CD14-positive monocyte (primary cell): ENCODE data around the gene GSKIP. TPM values are rescaled to one million over a fixed set of nuclear protein-coding genes. Genes with fewer than 3 reads are reported as not detected.

Experiments
- DNase-seq, 3 donors: peaks; one replicate each; pipeline ENCODE4 v3.0.0-alpha.2; 2011 to 2022
- H2AFZ ChIP-seq: 2 replicates; pipeline ENCODE4 v1.6.0; 2012; ENCODE audit warnings: mild to moderate bottlenecking, low read depth, low read length, inconsistent platforms; ENCODE audit not compliant: insufficient read depth, poor library complexity, severe bottlenecking
- H3K27ac ChIP-seq, 2 donors: 1 replicate in 1 of 2; 2 replicates in 1 of 2; pipeline ENCODE4 v1.5.1; 2012 to 2013; ENCODE audit warnings: low read length in 2 of 2, control low read depth in 1 of 2, inconsistent platforms in 1 of 2, low read depth in 1 of 2, mild to moderate bottlenecking in 1 of 2
- H3K27me3 ChIP-seq, 2 donors: one replicate each; pipeline versions ENCODE4 v1.6.0 to v1.6.1; 2011 to 2013; ENCODE audit warnings: low read length in 2 of 2; ENCODE audit not compliant: control insufficient read depth in 2 of 2, insufficient read depth in 2 of 2
- H3K36me3 ChIP-seq, 2 donors: replicated peaks in 1 of 2; 1 replicate in 1 of 2; 2 replicates in 1 of 2; pipeline versions ENCODE4 v1.5.1 to v1.6.1; 2012 to 2013; ENCODE audit warnings: low read length in 2 of 2, control low read depth in 1 of 2, inconsistent platforms in 1 of 2, mild to moderate bottlenecking in 1 of 2; ENCODE audit not compliant: insufficient read depth in 2 of 2, control insufficient read depth in 1 of 2
- H3K4me1 ChIP-seq, 2 donors: 1 replicate in 1 of 2; 2 replicates in 1 of 2; pipeline versions ENCODE4 v1.5.1 to v1.6.1; 2012 to 2013; ENCODE audit warnings: low read length in 2 of 2, control low read depth in 1 of 2, inconsistent platforms in 1 of 2, mild to moderate bottlenecking in 1 of 2, moderate library complexity in 1 of 2; ENCODE audit not compliant: insufficient read depth in 2 of 2, control insufficient read depth in 1 of 2
- H3K4me2 ChIP-seq: replicated peaks from 2 replicates; pipeline ENCODE3; 2012; ENCODE audit warnings: low read length, moderate library complexity, mild to moderate bottlenecking; ENCODE audit not compliant: poor library complexity, severe bottlenecking; ENCODE audit errors: extremely low read depth
- H3K4me3 ChIP-seq, 3 experiments: fragments of 200-600 bp in 1 of 3; sonication (generic) in 1 of 3; replicated peaks in 1 of 3; 1 replicate in 2 of 3; 2 replicates in 1 of 3; pipeline ENCODE4 v1.5.1; 2011 to 2013; ENCODE audit warnings: low read length in 3 of 3, mild to moderate bottlenecking in 3 of 3, control low read depth in 2 of 3, low read depth in 2 of 3, inconsistent platforms in 1 of 3, moderate library complexity in 1 of 3
- H3K79me2 ChIP-seq: 2 replicates; pipeline ENCODE4 v1.6.0; 2012; ENCODE audit warnings: mild to moderate bottlenecking, control low read depth, inconsistent platforms, low read length, moderate library complexity; ENCODE audit not compliant: insufficient read depth
- H3K9ac ChIP-seq: 2 replicates; pipeline ENCODE4 v1.6.0; 2017; ENCODE audit warnings: low read length, mild to moderate bottlenecking; ENCODE audit not compliant: insufficient read depth, poor library complexity, severe bottlenecking
- H3K9me3 ChIP-seq, 2 donors: replicated peaks in 1 of 2; 1 replicate in 1 of 2; 2 replicates in 1 of 2; pipeline versions ENCODE4 v1.5.1 to v1.6.1; 2012 to 2013; ENCODE audit warnings: low read length in 2 of 2, control low read depth in 1 of 2; ENCODE audit not compliant: control insufficient read depth in 1 of 2, insufficient read depth in 1 of 2
- H4K20me1 ChIP-seq: 2 replicates; pipeline ENCODE4 v1.6.0; 2012; ENCODE audit warnings: mild to moderate bottlenecking, low read length, control low read depth, moderate library complexity; ENCODE audit not compliant: insufficient read depth
- H3K27ac Mint-ChIP-seq, 7 donors: one replicate each; pipeline ENCODE4 v1.8.0; 2020; ENCODE audit warnings: mild to moderate bottlenecking in 7 of 7, mixed read lengths in 7 of 7, moderate library complexity in 6 of 7, inconsistent platforms in 2 of 7
- H3K27me3 Mint-ChIP-seq, 3 donors: one replicate each; pipeline ENCODE4 v1.8.0; 2021 to 2022; ENCODE audit warnings: low read depth in 3 of 3, mild to moderate bottlenecking in 3 of 3, mixed read lengths in 3 of 3, moderate library complexity in 3 of 3, inconsistent platforms in 1 of 3
- H3K36me3 Mint-ChIP-seq, 2 donors: one replicate each; pipeline ENCODE4 v1.8.0; 2020; ENCODE audit warnings: mixed read lengths in 2 of 2, inconsistent platforms in 1 of 2, mild to moderate bottlenecking in 1 of 2
- H3K4me1 Mint-ChIP-seq: one replicate; pipeline ENCODE4 v1.8.0; 2020; ENCODE audit warnings: mild to moderate bottlenecking, mixed read lengths
- H3K4me3 Mint-ChIP-seq, 2 donors: one replicate each; pipeline ENCODE4 v1.8.0; 2020; ENCODE audit warnings: mild to moderate bottlenecking in 2 of 2, mixed read lengths in 2 of 2, moderate library complexity in 1 of 2
- H3K9me3 Mint-ChIP-seq, 7 donors: one replicate each; pipeline ENCODE4 v1.8.0; 2020 to 2022; ENCODE audit warnings: mixed read lengths in 7 of 7, mild to moderate bottlenecking in 6 of 7, moderate library complexity in 6 of 7, inconsistent platforms in 2 of 7
- CTCF ChIP-seq: fragments of 200-600 bp; IDR thresholded peaks from one replicate; pipeline ENCODE4 v1.8.0; 2022; ENCODE audit warnings: antibody characterized with exemption, mild to moderate bottlenecking
- WGBS: methylation state at CpG from one replicate; pipeline ENCODE4 v1.1.5; 2013; ENCODE audit warnings: missing lambda C conversion rate; ENCODE audit not compliant: insufficient coverage; 5-methylcytosine and 5-hydroxymethylcytosine counted together
- intact Hi-C, 2 donors: fragments of 100-400 bp; cut with micrococcal nuclease; formaldehyde crosslinking; loops; one replicate each; pipeline versions ENCODE4 v1.15.0 to v1.15.1; 2023
- polyA plus RNA-seq, 3 donors: library from polyadenylated mRNA; depleted of rRNA in 1 of 3; unstranded in 2 of 3; stranded (reverse) in 1 of 3; fragments of 300-500 nt in 2 of 3; fragments of >200 nt in 1 of 3; fragmentation: Illumina TruSeq in 2 of 3; gene quantifications; 1 replicate in 2 of 3; 2 replicates in 1 of 3; pipeline ENCODE4 v1.2.3, GENCODE V29; 2012 to 2021

GSKIP gene
- polyA plus RNA-seq, 3 donors: 3.1 to 24.7 (median 20.7) TPM

GRCh38 chr14:96316087-96316486 is 47.2 kb upstream of the GSKIP start:
- H3K36me3 Mint-ChIP-seq: peaks cover 63 to 74% of the 10 kb centered on the region in 2 donors
- no peaks in the 10 kb centered on the region for H4K20me1 ChIP-seq
- TF ChIP-seq CTCF: no peak
- H3K27ac ChIP-seq: no peak overlapping the region
- H3K9ac ChIP-seq: no peak overlapping the region
- no peak overlapping the region for H3K4me2 ChIP-seq
- peaks cover 49 to 79% of the 10 kb centered on the region in 2 donors for H3K36me3 ChIP-seq
- H3K79me2 ChIP-seq: no peaks in the 10 kb centered on the region
- H3K9me3 ChIP-seq: no peaks in the 10 kb centered on the region
- H3K27ac Mint-ChIP-seq: no peak overlapping the region
- H3K27me3 Mint-ChIP-seq: no peaks in the 10 kb centered on the region
- H3K4me1 ChIP-seq: no peaks in the 10 kb centered on the region
- peaks cover 0 to 3% (median 0%) of the 10 kb centered on the region in 7 donors for H3K9me3 Mint-ChIP-seq
- H3K4me3 Mint-ChIP-seq: no peak overlapping the region
- no peak for DNase-seq
- H2AFZ ChIP-seq: no peak overlapping the region
- intact Hi-C loops: no loop called here
- H3K27me3 ChIP-seq: no peaks in the 10 kb centered on the region
- H3K4me3 ChIP-seq: no peak overlapping the region
- WGBS: no CpG with 5 or more reads among the region's 3 CpGs
- H3K4me1 Mint-ChIP-seq: no peaks in the 10 kb centered on the region

- H3K4me1 ChIP-seq: no peaks in the 10 kb centered on the region
- Mint-ChIP-seq H3K36me3 (peaks cover 68 to 78% of the 10 kb centered on the region in 2 donors), H3K4me1 (no peaks in the 10 kb centered on the region), H3K27ac (no peak overlapping the region), H3K4me3 (no peak overlapping the region), H3K9me3 (peaks cover 0 to 3% (median 0%) of the 10 kb centered on the region in 7 donors), H3K27me3 (no peaks in the 10 kb centered on the region)
- peaks cover 59 to 85% of the 10 kb centered on the region in 2 donors for H3K36me3 ChIP-seq
- H3K27me3 ChIP-seq: no peaks in the 10 kb centered on the region
- no peak overlapping the region for H3K4me2 ChIP-seq
- H4K20me1 ChIP-seq: no peaks in the 10 kb centered on the region
- no peak overlapping the region for H3K27ac ChIP-seq
- H3K4me3 ChIP-seq: no peak overlapping the region
- H2AFZ ChIP-seq: no peak overlapping the region
- no peaks in the 10 kb centered on the region for H3K79me2 ChIP-seq
- H3K9ac ChIP-seq: no peak overlapping the region
- WGBS: 97% methylated on average over 8 of the region's 9 CpGs
- intact Hi-C loops: no loop called here
- TF ChIP-seq CTCF: no peak
- H3K9me3 ChIP-seq: no peaks in the 10 kb centered on the region
- no peak for DNase-seq
Measured at GRCh38 chr14:96318836-96319235, 44.5 kb upstream of the GSKIP start.
